ENCODE results near the gene RBM25.
A peak's percentile ranks its signal among the peaks of the same experiment; 100 is the strongest.
"Not testable (repeated sequence)": the region's sequence is repeated elsewhere in the genome, so short reads cannot be mapped to it uniquely, and the experiment has no call there.

The RBM25 gene

DNA sequence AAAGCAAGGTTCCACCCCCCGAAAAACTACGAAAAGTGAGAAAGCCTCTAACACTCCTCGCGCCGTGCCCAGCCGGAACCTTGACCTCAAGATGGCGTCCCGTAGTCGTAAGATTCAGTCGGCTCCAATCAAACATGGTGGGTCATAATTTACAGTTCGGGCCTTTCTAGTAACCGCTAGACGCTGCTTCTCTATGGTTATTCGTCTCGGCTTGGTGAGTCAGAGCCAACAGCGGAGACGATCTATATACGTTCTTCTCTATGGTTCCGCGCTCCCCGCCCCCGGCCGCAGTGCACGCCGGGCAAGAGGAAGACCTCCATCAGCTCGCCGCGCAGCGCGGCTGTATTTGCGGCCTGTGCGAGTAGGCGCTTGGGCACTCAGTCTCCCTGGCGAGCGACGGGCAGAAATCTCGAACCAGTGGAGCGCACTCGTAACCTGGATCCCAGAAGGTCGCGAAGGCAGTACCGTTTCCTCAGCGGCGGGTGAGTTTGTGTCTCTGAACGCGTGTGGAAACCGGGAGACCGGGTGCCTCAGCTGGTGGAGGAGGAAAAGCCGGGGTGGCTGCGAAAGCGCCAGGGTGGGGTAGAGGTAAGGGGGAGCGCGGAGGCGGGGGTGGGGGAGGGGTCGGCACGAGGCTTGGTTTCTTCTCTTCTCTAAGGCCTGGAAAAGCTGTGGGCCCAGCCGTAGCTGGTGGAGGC lies at the start of gene RBM25:
RBM25 (plus strand) TSS at position 311 of the 698 bp plus-strand sequence. CDS start 13,108 bp downstream, outside the sequence.
- peak; percentile 86 to 94 (median 91) for DNase-seq (ENCODE audit: low read depth in 3 of 3)

DNA sequence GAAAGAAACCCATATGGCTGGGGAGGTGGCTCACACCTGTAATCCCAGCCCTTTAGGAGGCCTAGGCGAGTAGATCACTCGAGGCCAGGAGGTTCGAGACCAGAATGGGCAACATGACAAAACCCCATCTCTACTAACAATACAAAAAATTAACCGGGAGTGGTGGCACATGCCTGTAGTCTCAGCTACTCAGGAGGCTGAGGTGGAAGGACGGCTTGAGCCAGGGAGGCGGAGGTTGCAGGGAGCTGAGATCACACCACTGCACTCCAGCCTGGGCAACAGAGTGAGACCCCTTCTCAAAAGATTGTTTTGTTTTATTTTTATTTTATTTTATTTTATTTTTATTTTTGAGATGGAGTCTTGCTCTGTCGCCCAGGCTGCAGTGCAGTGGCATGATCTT lies 47.1 kb upstream of the RBM25 start:
- not testable (repeated sequence) for DNase-seq (ENCODE audit: low read depth in 3 of 3)

DNA sequence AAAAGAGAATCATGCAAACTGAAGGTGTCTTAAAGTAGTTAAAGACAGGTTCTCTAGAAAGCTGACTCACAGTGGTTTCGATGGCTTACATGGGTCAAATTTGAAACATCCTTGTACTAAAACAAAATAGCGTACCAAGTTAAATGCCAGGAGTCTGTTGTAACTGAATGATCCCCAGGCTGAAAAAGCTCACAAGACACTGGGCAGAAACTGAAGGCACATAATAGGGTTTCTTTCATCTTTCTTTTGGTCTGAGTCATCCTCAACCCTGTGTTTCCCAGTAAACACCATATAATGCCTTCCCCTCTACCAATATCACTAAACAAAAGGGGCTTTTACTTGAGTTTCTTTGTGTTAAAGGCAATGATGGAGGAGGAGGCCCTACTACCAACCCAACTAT lies 44.2 kb upstream of the RBM25 start:
- no peak for DNase-seq (ENCODE audit: low read depth in 3 of 3)

DNA sequence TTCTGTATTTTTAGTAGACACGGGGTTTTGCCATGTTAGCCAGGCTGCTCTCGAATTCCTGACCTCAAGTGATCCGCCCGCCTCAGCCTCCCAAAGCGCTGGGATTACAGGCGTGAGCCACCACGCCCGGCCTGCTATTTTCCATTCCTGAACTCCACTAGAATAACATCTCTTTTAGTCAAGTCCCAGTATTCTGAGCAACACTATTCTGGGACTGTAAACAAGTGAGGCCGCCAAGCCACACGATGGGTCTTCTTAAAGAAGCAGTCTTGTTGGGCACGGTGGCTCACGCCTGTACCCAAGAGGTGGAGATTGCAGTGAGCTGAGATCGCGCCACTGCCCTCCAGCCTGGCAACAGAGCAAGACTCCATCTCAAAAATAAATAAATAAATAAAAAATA lies 42.8 kb upstream of the RBM25 start:
- not testable (repeated sequence) for DNase-seq (ENCODE audit: low read depth in 3 of 3)

DNA sequence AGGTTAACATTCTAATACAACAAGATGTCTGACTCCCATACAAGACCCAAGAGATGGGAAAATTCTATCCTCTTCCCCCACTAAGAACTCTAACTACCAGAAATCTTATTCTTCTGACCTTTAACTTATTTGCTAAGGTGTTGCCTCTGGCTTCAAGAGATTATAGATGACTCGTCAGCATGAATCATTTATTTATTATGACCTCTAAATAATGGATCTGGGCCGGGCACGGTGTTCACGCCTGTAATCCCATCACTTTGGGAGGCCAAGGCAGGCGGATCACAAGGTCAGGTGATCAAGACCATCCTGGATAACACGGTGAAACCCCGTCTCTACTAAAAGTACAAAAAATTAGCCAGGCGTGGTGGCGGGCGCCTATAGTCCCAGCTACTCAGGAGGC lies 42.3 kb upstream of the RBM25 start:
- not testable (repeated sequence) for DNase-seq (ENCODE audit: low read depth in 3 of 3)

DNA sequence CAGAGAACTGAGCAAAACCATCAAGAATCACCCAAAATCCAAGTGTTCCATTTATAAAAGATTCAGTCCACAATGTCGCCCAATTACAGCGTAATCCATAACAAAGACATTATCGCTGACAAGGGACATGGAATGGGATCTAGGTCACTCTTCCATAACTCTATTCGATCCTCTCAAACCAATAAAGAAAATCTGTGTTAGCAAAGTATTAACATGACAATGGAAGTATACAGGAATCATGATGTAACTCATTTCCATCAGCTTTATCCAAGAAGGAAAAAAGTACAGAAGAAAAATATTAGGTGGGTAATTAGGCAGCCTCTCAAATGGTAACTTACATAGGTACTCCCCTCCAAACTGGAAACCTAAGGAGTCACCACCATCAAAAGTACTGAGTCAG lies 36.3 kb upstream of the RBM25 start:
- no peak for DNase-seq (ENCODE audit: low read depth in 3 of 3)

DNA sequence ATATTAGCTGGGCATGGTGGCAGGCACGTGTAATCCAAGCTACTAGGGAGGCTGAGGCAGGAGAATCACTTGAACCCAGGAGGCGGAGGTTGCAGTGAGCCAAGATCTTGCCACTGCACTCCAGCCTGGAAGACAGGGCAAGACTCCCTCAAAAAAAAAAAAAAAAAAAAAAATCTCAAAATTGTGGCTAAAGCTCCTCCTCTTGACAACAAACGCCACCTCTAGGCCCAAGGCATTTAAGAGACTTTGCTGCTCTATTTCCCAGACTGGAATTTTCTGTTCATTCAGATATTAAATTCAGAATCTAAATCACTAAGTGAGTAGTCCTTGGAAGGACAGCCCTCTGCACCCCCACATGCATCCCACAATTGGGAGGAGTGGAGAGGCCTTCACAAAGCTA lies 32.8 kb upstream of the RBM25 start:
- DNase-seq (ENCODE audit: low read depth in 3 of 3) = no peak

DNA sequence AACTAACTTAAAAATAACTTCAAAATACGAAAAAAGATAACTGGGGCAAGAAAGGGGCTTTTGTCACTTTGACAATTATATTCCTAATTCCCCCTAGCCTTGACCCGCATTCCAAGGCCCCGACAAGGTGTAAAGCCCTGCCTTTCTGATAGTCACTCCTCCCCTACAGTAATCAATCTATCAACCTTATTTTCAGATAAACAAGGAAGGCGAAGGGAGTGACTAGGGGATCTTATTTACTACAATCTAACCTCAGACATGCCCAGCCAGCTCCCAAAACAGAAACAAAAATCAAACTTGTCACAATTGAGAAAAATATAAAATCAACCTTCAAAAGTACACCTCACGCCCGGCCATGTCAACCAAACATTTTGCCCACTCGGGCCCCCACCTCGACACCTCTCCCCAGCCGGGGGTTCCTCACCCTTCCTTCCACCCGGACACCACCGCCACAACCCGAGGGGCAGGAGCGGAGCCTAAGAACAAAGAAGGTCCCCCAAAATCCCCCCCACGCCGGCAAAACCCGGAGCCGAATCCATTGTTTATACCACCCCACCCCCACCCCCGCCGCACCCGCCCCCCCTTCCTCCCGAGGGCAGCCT lies 32.0 kb upstream of the RBM25 start:
- DNase-seq (ENCODE audit: low read depth in 3 of 3) = no peak

DNA sequence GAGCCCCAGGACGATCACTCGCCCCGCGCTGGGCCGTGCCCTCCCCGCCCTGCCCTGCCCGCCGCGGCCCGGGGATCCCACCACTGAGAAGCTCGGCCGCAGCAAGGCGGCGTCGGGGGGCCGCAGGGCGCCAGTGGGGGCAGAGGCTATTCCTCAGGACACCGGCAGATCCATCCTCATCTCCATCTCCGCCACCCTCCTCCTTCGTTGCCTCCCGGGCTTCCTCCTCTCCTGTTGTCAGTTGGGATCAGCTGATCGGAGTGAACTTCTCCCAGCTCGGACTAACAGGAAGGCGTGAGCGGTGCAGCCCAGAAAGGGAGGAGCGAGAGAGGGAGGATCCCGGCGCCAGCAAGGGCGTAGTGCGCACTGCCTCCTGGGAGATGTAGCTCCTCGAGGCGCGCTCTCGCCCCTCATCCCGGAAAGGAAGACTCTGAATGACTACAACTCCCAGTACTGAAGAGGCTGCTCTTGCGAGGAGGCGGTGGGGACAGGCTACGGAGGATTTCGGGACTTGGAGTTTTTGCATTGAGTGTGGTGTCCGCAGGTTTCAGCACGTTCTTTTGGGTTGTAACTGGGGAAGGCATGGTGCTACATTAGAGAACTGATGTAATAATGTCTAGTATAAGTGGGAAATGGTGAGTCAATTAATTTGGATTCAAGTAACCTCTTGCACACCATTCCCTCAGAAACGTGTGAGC lies 31.3 kb upstream of the RBM25 start, which contains the start of gene ZFYVE1:
ZFYVE1 (minus strand) TSS at position 262 of the 698 bp plus-strand sequence. CDS start 2,598 bp downstream, outside the sequence.
- DNase-seq (ENCODE audit: low read depth in 3 of 3) = peak; percentile 75 to 83 (median 82)

DNA sequence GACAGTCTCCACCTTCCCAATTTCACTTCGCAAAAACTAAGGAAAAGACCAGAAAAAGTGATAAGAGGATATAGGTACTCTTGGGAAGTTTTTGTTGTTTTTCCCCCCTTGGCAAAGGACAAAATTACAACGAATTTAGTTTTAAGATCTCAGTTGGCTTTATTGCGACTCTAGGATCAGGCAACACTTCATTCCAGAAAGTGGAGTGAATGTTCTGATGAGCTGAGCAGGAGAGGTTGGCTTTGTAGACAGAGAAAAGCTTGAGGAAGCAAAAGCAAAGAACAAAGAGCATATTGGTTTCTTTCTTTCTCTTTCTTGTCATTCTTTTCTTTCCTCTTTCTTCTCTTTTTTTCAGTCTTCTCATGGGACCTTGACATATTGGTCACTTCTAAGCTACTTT lies 30.8 kb upstream of the RBM25 start:
- DNase-seq (ENCODE audit: low read depth in 3 of 3) = no peak

DNA sequence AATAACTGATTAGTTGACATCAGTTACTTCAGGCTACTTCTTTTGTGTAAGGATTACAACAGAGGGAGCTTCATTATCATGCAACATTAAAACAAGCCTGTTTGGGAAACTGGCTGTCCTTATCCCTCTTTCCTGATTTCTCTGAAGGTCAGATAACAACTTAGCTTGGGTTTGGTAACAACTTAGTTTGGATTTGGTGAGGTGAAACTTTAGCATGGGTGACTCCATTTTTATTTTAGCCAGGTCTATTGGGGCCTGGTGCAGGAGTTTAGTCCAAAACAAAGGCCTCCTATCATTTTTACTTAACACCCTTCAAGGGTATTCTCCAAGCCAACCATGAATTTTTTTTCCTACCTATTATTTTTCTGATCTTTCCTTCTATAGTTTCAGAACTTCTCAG lies 30.4 kb upstream of the RBM25 start:
- no peak for DNase-seq (ENCODE audit: low read depth in 3 of 3)

DNA sequence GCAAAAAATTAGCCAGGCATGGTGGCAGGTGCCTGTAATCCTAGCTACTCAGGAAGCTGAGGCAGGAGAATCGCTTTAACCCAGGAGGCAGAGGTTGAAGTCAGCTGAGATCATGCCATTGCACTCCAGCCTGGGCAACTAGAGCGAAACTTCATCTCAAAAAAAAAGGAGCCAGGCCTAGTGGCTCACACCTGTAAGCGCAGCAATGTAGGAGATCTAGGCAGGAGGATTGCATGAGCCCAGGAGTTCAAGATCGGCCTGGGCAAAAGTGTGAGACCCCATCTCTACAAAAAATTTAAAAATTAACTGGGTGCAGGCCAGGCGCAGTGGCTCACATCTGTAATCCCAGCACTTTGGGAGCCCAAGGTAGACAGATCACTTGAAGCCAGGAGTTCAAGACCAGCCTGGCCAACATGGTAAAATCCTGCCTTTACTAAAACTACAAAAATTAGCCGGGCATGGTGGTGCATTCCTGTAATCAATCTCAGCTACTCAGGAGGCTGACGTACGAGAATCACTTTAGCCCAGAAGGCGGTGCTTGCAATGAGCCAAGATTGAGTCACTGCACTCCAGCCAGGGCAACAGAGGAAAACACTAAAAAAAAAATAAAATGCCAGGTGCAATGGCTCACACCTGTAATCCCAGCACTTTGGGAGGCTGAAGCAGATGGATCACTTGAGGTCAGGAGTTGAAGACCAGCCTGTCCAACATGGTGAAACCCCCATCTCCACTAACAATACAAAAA lies 21.5 kb upstream of the RBM25 start:
- DNase-seq (ENCODE audit: low read depth in 3 of 3) = not testable (repeated sequence)

DNA sequence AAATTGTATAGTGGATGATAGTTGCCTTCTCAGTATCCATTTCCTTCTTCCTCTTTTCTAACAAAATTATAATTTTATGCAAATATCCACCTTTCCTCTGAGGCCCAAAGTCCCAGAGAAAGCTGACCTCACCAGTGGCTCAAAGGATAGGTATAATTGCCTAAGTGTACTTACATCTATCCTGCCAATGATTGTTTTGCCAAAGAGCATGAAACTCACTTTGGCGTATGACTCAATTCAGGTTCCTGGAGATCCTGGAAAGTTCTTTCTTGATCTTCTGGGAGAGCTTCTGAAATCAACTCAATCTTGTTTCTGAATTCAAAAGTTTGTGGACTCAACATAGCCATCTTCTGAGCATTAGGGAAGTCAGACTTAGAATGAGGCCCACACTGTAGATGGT lies 10.5 kb upstream of the RBM25 start:
- DNase-seq (ENCODE audit: low read depth in 3 of 3) = no peak

DNA sequence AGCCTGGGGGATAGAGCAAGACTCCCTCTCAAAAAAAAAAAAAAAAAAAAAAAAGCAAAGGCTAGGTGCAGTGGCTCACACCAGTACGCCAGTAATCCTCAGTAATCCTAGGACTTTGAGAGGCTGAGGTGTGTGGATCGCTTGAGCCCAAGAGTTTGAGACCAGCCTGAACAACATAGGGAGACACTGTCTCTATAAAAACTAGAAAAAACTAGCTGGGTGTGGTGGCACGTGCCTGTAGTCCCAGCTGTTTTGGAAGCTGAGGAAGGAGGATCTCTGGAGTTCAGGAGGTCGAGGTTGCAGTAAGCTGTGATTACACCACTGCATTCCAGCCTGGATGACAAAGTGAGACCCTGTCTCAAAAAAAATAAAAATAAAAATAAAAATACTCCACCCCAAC lies 8.9 kb upstream of the RBM25 start:
- DNase-seq (ENCODE audit: low read depth in 3 of 3) = no peak

DNA sequence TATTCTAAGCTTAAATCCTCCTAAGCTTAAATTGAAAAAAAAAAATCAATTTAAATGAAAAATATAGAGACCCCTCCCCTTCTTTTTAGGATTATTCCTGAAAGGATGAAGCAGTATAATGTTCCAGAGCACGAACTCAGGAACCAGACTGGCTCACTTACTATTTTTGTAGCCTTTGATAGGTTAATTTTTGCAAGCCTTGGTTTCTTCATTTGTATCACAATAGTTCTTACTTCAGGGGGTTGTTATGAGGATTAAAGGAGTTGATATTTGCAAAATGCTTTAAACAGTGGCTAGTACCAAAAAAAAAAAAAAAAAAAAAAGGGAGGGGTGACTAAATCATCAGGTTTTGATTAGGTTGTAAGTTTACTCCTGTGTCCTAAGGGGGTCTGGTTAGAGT lies 3.1 kb upstream of the RBM25 start:
- DNase-seq (ENCODE audit: low read depth in 3 of 3) = no peak

DNA sequence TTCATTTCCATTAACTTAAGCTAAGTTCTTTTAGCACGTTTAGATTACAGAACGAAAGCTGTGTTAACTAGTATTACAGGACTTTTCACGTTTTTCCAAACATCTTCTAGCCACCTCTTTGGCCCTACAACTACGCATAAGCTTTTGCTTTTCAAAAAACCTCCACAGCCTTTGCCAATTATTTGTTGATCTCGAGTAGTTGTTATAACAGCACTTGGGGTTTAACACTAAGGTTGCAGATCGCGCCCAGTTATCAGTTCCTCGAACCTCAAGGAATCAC lies 450 bp upstream of the RBM25 start:
- DNase-seq (ENCODE audit: low read depth in 3 of 3) = no peak

DNA sequence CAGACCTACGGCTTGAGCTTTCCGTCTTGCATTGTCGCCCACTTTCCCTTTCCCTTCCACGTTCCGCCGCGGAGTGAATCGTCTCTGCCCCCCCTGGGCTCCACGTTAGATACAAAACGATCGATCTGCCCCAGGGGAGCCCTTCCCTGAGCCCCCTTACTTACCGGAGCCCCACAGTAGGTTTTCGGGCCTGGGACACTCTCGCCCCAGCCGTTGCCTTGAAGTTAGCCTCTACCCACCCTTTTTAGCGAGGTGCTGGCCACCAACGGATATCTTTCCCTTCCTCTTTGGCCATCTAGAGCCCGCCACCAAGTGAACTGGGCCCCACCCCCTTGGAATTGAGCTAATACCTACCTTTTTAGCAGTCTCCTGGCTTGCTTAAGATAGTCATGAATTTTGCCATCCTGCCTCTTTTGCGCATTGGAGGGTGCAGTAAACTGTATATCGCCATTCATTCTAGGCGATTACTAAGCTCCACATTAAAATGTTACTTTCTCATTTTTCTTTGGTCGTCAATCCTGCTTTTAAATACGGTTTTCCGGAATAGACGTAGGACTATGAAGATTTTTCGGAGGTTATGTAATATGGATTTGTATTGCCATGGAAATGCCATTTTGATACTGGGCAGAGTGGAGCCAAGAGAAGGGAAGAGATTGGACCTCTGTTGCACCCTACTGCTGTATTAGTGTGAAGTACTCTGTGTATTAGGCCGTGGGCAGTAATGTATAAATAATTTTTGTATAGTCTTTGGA lies 764 bp downstream of the RBM25 start:
- DNase-seq (ENCODE audit: low read depth in 3 of 3) = no peak

DNA sequence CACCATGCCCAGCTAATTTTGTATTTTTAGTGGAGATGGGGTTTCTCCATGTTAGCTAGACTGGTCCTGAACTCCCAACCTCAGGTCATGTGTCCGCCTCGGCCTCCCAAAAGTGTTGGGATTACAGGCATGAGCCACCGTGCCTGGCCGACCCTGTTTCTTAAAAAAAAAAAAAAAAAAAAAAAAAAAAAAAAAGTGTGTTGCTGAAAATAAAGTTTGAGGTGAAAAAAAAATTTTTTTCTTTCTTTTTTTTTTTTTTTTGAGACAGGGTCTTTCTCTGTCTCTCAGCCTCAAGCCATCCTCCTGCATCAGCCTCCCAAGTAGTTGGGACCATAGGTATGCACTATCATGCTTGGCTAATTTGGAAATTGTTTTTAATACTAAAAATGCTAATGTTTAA lies 11.3 kb downstream of the RBM25 start:
- DNase-seq (ENCODE audit: low read depth in 3 of 3) = no peak

DNA sequence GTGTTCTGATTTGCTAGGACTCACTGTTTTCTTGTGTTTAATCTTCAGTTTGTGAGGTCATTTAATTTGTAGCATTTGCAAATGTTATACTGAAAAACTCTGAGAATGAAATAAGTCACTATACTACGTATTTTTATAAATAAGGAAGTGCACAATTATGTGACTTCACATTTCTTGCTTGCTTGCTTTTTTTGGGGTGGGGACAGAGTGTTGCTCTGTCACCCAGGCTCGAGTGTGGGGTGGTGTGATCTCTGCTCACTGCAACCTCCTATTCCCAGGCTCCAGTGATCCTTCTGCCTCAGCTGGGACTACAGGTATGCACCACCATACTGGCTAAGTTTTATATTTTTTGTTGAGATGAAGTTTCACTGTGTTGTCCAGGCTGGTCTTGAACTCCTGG lies 32.7 kb downstream of the RBM25 start:
- DNase-seq (ENCODE audit: low read depth in 3 of 3) = no peak

DNA sequence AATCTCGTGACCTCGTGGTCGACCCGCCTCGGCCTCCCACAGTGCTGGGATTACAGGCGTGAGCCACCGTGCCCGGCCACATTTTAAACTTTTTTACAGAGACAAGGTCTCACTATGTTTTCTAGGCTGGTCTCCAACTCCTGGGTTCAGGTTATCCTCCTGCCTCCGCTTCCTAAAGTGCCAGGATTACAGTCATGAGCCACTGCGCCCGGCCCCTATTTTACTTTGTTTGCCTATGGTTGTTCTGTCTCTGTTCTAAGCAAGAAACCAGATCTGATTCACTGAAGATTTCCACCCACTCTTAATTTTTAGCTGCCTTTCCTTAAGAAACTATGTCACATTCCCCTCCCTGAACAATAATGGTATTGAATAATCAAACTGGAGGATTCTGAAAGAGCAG lies 39.1 kb downstream of the RBM25 start:
- DNase-seq (ENCODE audit: low read depth in 3 of 3) = no peak

DNA sequence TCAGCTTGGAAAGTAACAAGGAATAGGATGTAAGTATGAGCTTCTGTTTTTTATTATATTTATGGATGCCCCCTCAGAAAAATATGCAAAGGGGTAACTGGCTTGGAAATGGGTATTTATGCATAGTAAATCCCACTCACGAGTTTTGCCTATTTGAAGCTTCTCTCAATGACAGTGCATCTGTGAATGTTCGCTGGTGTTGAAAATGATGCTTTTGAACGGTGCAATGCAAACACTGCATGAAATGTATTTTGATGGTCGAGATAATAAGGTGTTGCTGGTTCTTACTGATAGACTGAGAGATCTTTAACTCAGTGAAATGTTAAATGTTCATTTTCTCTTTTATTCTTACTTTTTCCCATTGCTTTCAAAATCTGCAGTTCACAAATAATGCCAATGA lies 42.0 kb downstream of the RBM25 start:
- no peak for DNase-seq (ENCODE audit: low read depth in 3 of 3)

All from stimulated activated CD4-positive, alpha-beta T cell treated with anti-CD3 and anti-CD28 coated beads, TNF-alpha, amount 100 ng/mL, for 4 hours (primary cell).